ENCODE data around the gene STK32C. TPM values are rescaled to one million over a fixed set of nuclear protein-coding genes. Genes with fewer than 3 reads are reported as not detected.
"Not testable (repeated sequence)": the region's sequence is repeated elsewhere in the genome, so short reads cannot be mapped to it uniquely, and the experiment has no call there.

The STK32C gene
- total RNA-seq, 1 experiment from 2014 or later = 24.9 TPM

GRCh38 chr10:132220061-132220460 is 87.7 kb downstream of the STK32C start:
- no peak for DNase-seq
- no peaks in the 10 kb centered on the region for H3K27me3 ChIP-seq (ENCODE audit: control insufficient read depth, insufficient read depth, low read length)
- H3K4me3 ChIP-seq (ENCODE audit: insufficient read depth, low read depth, low read length) = no peak overlapping the region
- H3K36me3 ChIP-seq (replicated peaks; ENCODE audit: control insufficient read depth, insufficient read depth, low read length) = no peaks in the 10 kb centered on the region

- DNase-seq = no peak
- Histone ChIP-seq H3K27me3 (ENCODE audit: control insufficient read depth, insufficient read depth, low read length) (no peaks in the 10 kb centered on the region), H3K36me3 (replicated peaks; ENCODE audit: control insufficient read depth, insufficient read depth, low read length) (no peaks in the 10 kb centered on the region), H3K4me3 (ENCODE audit: insufficient read depth, low read depth, low read length) (no peak overlapping the region)
Measured at GRCh38 chr10:132219486-132219885, 88.3 kb downstream of the STK32C start.

GRCh38 chr10:132216441-132216840 is 91.3 kb downstream of the STK32C start:
- not testable (repeated sequence) for H3K4me3 ChIP-seq (ENCODE audit: insufficient read depth, low read depth, low read length); H3K27me3 ChIP-seq (ENCODE audit: control insufficient read depth, insufficient read depth, low read length); DNase-seq; H3K36me3 ChIP-seq (replicated peaks; ENCODE audit: control insufficient read depth, insufficient read depth, low read length)

- Histone ChIP-seq H3K4me3 (ENCODE audit: insufficient read depth, low read depth, low read length) (no peak overlapping the region), H3K27me3 (ENCODE audit: control insufficient read depth, insufficient read depth, low read length) (no peaks in the 10 kb centered on the region), H3K36me3 (replicated peaks; ENCODE audit: control insufficient read depth, insufficient read depth, low read length) (no peaks in the 10 kb centered on the region)
- DNase-seq = no peak
Measured at GRCh38 chr10:132213917-132214316, 93.8 kb downstream of the STK32C start.

GRCh38 chr10:132212816-132213215 is 94.9 kb downstream of the STK32C start:
- Histone ChIP-seq H3K27me3 (ENCODE audit: control insufficient read depth, insufficient read depth, low read length) (no peaks in the 10 kb centered on the region), H3K36me3 (replicated peaks; ENCODE audit: control insufficient read depth, insufficient read depth, low read length) (no peaks in the 10 kb centered on the region), H3K4me3 (ENCODE audit: insufficient read depth, low read depth, low read length) (no peak overlapping the region)
- DNase-seq = no peak

- no peak for DNase-seq
- Histone ChIP-seq H3K4me3 (ENCODE audit: insufficient read depth, low read depth, low read length) (no peak overlapping the region), H3K36me3 (replicated peaks; ENCODE audit: control insufficient read depth, insufficient read depth, low read length) (no peaks in the 10 kb centered on the region), H3K27me3 (ENCODE audit: control insufficient read depth, insufficient read depth, low read length) (no peaks in the 10 kb centered on the region)
Measured at GRCh38 chr10:132211246-132211645, 96.5 kb downstream of the STK32C start.

- no peak for DNase-seq
- Histone ChIP-seq H3K36me3 (replicated peaks; ENCODE audit: control insufficient read depth, insufficient read depth, low read length) (no peaks in the 10 kb centered on the region), H3K4me3 (ENCODE audit: insufficient read depth, low read depth, low read length) (no peak overlapping the region), H3K27me3 (ENCODE audit: control insufficient read depth, insufficient read depth, low read length) (no peaks in the 10 kb centered on the region)
Measured at GRCh38 chr10:132210766-132211165, 97.0 kb downstream of the STK32C start.

- H3K4me3 ChIP-seq (ENCODE audit: insufficient read depth, low read depth, low read length) = no peak overlapping the region
- no peaks in the 10 kb centered on the region for H3K36me3 ChIP-seq (replicated peaks; ENCODE audit: control insufficient read depth, insufficient read depth, low read length)
- H3K27me3 ChIP-seq (ENCODE audit: control insufficient read depth, insufficient read depth, low read length) = no peaks in the 10 kb centered on the region
- DNase-seq = no peak
Measured at GRCh38 chr10:132209978-132210530, 97.7 kb downstream of the STK32C start.

GRCh38 chr10:132209130-132209529 is 98.6 kb downstream of the STK32C start:
- Histone ChIP-seq H3K36me3 (replicated peaks; ENCODE audit: control insufficient read depth, insufficient read depth, low read length) (no peaks in the 10 kb centered on the region), H3K27me3 (ENCODE audit: control insufficient read depth, insufficient read depth, low read length) (no peaks in the 10 kb centered on the region), H3K4me3 (ENCODE audit: insufficient read depth, low read depth, low read length) (no peak overlapping the region)
- DNase-seq = no peak

- no peak for DNase-seq
- no peak overlapping the region for H3K4me3 ChIP-seq (ENCODE audit: insufficient read depth, low read depth, low read length)
- H3K27me3 ChIP-seq (ENCODE audit: control insufficient read depth, insufficient read depth, low read length) = no peaks in the 10 kb centered on the region
- H3K36me3 ChIP-seq (replicated peaks; ENCODE audit: control insufficient read depth, insufficient read depth, low read length) = no peaks in the 10 kb centered on the region
Measured at GRCh38 chr10:132208462-132209050, 99.2 kb downstream of the STK32C start.

- Histone ChIP-seq H3K4me3 (ENCODE audit: insufficient read depth, low read depth, low read length) (no peak overlapping the region), H3K36me3 (replicated peaks; ENCODE audit: control insufficient read depth, insufficient read depth, low read length) (no peaks in the 10 kb centered on the region), H3K27me3 (ENCODE audit: control insufficient read depth, insufficient read depth, low read length) (no peaks in the 10 kb centered on the region)
- DNase-seq = peak; percentile 70
Measured at GRCh38 chr10:132207536-132208461, 100.0 kb downstream of the STK32C start.

- Histone ChIP-seq H3K27me3 (ENCODE audit: control insufficient read depth, insufficient read depth, low read length) (no peaks in the 10 kb centered on the region), H3K36me3 (replicated peaks; ENCODE audit: control insufficient read depth, insufficient read depth, low read length) (no peaks in the 10 kb centered on the region), H3K4me3 (ENCODE audit: insufficient read depth, low read depth, low read length) (no peak overlapping the region)
- no peak for DNase-seq
Measured at GRCh38 chr10:132206806-132207535, 100.8 kb downstream of the STK32C start.

GRCh38 chr10:132206377-132206745 is 101.4 kb downstream of the STK32C start:
- DNase-seq = no peak
- Histone ChIP-seq H3K36me3 (replicated peaks; ENCODE audit: control insufficient read depth, insufficient read depth, low read length) (no peaks in the 10 kb centered on the region; the same call in 1 of the 2 replicates), H3K27me3 (ENCODE audit: control insufficient read depth, insufficient read depth, low read length) (no peaks in the 10 kb centered on the region), H3K4me3 (ENCODE audit: insufficient read depth, low read depth, low read length) (no peak overlapping the region)

- peak; percentile 71 for DNase-seq
- no peaks in the 10 kb centered on the region; the same call in none of the 2 replicates for H3K36me3 ChIP-seq (replicated peaks; ENCODE audit: control insufficient read depth, insufficient read depth, low read length)
- H3K27me3 ChIP-seq (ENCODE audit: control insufficient read depth, insufficient read depth, low read length) = no peaks in the 10 kb centered on the region
- no peak overlapping the region for H3K4me3 ChIP-seq (ENCODE audit: insufficient read depth, low read depth, low read length)
Measured at GRCh38 chr10:132205650-132206376, 101.9 kb downstream of the STK32C start.
